HG02981 (cell line): ENCODE results near the gene TANGO2.

Source experiments
- ATAC-seq: cut with Tn5 transposase; IDR thresholded peaks from one replicate; pipeline ENCODE4 v1.9.1; 2021; ENCODE audit warnings: mild to moderate bottlenecking, moderate library complexity; ENCODE audit not compliant: unreplicated experiment

TANGO2 gene

GRCh38 chr22:20011123-20011992 lies 9.6 kb upstream of the TANGO2 start:
- no peak for ATAC-seq

GRCh38 chr22:20011993-20012740 lies 8.7 kb upstream of the TANGO2 start:
- ATAC-seq: no peak

GRCh38 chr22:20012741-20013331 lies 8.1 kb upstream of the TANGO2 start:
- no peak for ATAC-seq

- no peak for ATAC-seq
Observed at GRCh38 chr22:20013382-20013871, 7.5 kb upstream of the TANGO2 start.

GRCh38 chr22:20014526-20015186 lies 6.3 kb upstream of the TANGO2 start:
- ATAC-seq: no peak

- ATAC-seq: no peak
Observed at GRCh38 chr22:20015187-20015625, 5.7 kb upstream of the TANGO2 start.

- no peak for ATAC-seq
Observed at GRCh38 chr22:20015971-20016733, 4.8 kb upstream of the TANGO2 start.

GRCh38 chr22:20016734-20017621 lies 3.9 kb upstream of the TANGO2 start, which contains the start of gene ARVCF:
ARVCF (minus strand) TSS chr22:20016823; CDS start chr22:19990794, 26,029 bp downstream.
- peak; percentile 41 for ATAC-seq

GRCh38 chr22:20017622-20017958 lies 3.3 kb upstream of the TANGO2 start:
- ATAC-seq: no peak

- ATAC-seq: no peak
Observed at GRCh38 chr22:20018001-20018400, 2.9 kb upstream of the TANGO2 start.

- ATAC-seq: no peak
Observed at GRCh38 chr22:20019661-20020532, 1.0 kb upstream of the TANGO2 start.

- peak; percentile 2 for ATAC-seq
Observed at GRCh38 chr22:20021196-20022181, 579 bp downstream of the TANGO2 start.

GRCh38 chr22:20022231-20022977 lies 1.5 kb downstream of the TANGO2 start:
- no peak for ATAC-seq

- ATAC-seq: no peak
Observed at GRCh38 chr22:20022978-20023613, 2.2 kb downstream of the TANGO2 start.

- ATAC-seq: no peak
Observed at GRCh38 chr22:20024225-20024624, 3.3 kb downstream of the TANGO2 start.
